OCI-M2 (cell line): ENCODE results near the gene ORAI2.
A peak's percentile ranks its signal among the peaks of the same experiment; 100 is the strongest.
"Not testable (repeated sequence)": the region's sequence is repeated elsewhere in the genome, so short reads cannot be mapped to it uniquely, and the experiment has no call there.

Source experiments
- DNase-seq: peaks from one replicate; lab custom pipeline; 2025; ENCODE audit not compliant: unreplicated experiment; lab: John Stamatoyannopoulos, UW

The ORAI2 gene

GRCh38 chr7:102433219-102434038 lies at the start of gene ORAI2:
TSS of gene ORAI2 (plus strand) at chr7:102433575. CDS start at chr7:102438957, 5,382 bp downstream.
- DNase-seq = no peak

- DNase-seq = no peak
These were observed 46.3 kb upstream of the ORAI2 start for GRCh38 chr7:102387064-102387463.

- no peak for DNase-seq
These were observed 43.6 kb upstream of the ORAI2 start for GRCh38 chr7:102389810-102390209.

GRCh38 chr7:102390697-102391484 lies 42.5 kb upstream of the ORAI2 start:
- no peak for DNase-seq

- DNase-seq = no peak
These were observed 41.0 kb upstream of the ORAI2 start for GRCh38 chr7:102392330-102392729.

- DNase-seq = no peak
These were observed 39.9 kb upstream of the ORAI2 start for GRCh38 chr7:102393467-102393866.

GRCh38 chr7:102395592-102395872 lies 37.8 kb upstream of the ORAI2 start:
- DNase-seq = no peak

- peak; percentile 43 for DNase-seq
These were observed 37.3 kb upstream of the ORAI2 start, which contains the start of gene PRKRIP1 for GRCh38 chr7:102395873-102396709. TSS of gene PRKRIP1 (plus strand) at chr7:102396363. CDS start at chr7:102396412, 49 bp downstream.

GRCh38 chr7:102396710-102397019 lies 36.7 kb upstream of the ORAI2 start:
- no peak for DNase-seq

GRCh38 chr7:102398543-102398942 lies 34.8 kb upstream of the ORAI2 start:
- DNase-seq = no peak

GRCh38 chr7:102400360-102400759 lies 33.0 kb upstream of the ORAI2 start:
- no peak for DNase-seq

- DNase-seq = no peak
These were observed 29.8 kb upstream of the ORAI2 start for GRCh38 chr7:102403563-102403962.

- DNase-seq = no peak
These were observed 29.1 kb upstream of the ORAI2 start for GRCh38 chr7:102404005-102404861.

GRCh38 chr7:102404862-102405188 lies 28.6 kb upstream of the ORAI2 start:
- not testable (repeated sequence) for DNase-seq

GRCh38 chr7:102407910-102408309 lies 25.5 kb upstream of the ORAI2 start:
- DNase-seq = no peak

GRCh38 chr7:102408530-102408929 lies 24.8 kb upstream of the ORAI2 start:
- not testable (repeated sequence) for DNase-seq

- no peak for DNase-seq
These were observed 24.0 kb upstream of the ORAI2 start for GRCh38 chr7:102409340-102409739.

- DNase-seq = no peak
These were observed 23.3 kb upstream of the ORAI2 start for GRCh38 chr7:102410123-102410522.

- DNase-seq = no peak
These were observed 22.5 kb upstream of the ORAI2 start for GRCh38 chr7:102410918-102411317.

- DNase-seq = no peak
These were observed 20.8 kb upstream of the ORAI2 start for GRCh38 chr7:102412548-102412947.

GRCh38 chr7:102413091-102413490 lies 20.3 kb upstream of the ORAI2 start:
- DNase-seq = no peak
